Left lung (tissue), 10 donors: ENCODE data around the gene XPR1. TPM values are rescaled to one million over a fixed set of nuclear protein-coding genes. Genes with fewer than 3 reads are reported as not detected.

Experiments
- ATAC-seq: fragments of 200-7000 bp; cut with Tn5 transposase; one replicate; pipeline ENCODE4 v1.9.1; 2020; ENCODE audit warnings: moderate library complexity
- DNase-seq, 4 donors: peaks; one replicate each; pipeline ENCODE4 v3.0.0-alpha.2; 2013 to 2020
- H3K27ac ChIP-seq, 2 donors: fragments of 200-600 bp; sonication (generic) in 1 of 2; one replicate each; pipeline versions ENCODE4 v1.5.0 to v1.8.0; 2020 to 2021
- H3K27me3 ChIP-seq, 2 donors: fragments of 200-600 bp; sonication (generic) in 1 of 2; one replicate each; pipeline versions ENCODE4 v1.5.0 to v1.8.0; 2020 to 2021
- H3K36me3 ChIP-seq, 2 donors: fragments of 200-600 bp; sonication (generic) in 1 of 2; one replicate each; pipeline versions ENCODE4 v1.5.0 to v1.8.0; 2020 to 2021
- H3K4me1 ChIP-seq, 2 donors: fragments of 200-600 bp; one replicate each; pipeline ENCODE4 v1.8.0; 2021
- H3K4me3 ChIP-seq, 2 donors: fragments of 200-600 bp; sonication (generic) in 1 of 2; one replicate each; pipeline versions ENCODE4 v1.5.0 to v1.8.0; 2020 to 2021; ENCODE audit warnings: mild to moderate bottlenecking in 1 of 2
- H3K9me3 ChIP-seq, 2 donors: fragments of 200-600 bp; sonication (generic) in 1 of 2; one replicate each; pipeline versions ENCODE4 v1.5.0 to v1.8.0; 2020 to 2021
- intact Hi-C, 2 donors: fragments of 100-400 bp; cut with DNase I; formaldehyde crosslinking; loops; one replicate each; pipeline versions ENCODE4 v1.11.2 to v1.14.2; 2022
- polyA plus RNA-seq, 6 donors: library from polyadenylated mRNA; unstranded; fragments of 120-200 nt; gene quantifications; one replicate each; pipeline ENCODE4 v1.2.1, GENCODE V29; 2013; ENCODE audit not compliant: insufficient read length in 6 of 6
- total RNA-seq, 2 donors: library from RNA; stranded (reverse); fragmentation: NEBNext Ultra II Directional; extraction: Animal tissue kit (Norgen Biotek cat#: 25700); gene quantifications; one replicate each; pipeline ENCODE4 v1.2.1, GENCODE V29; 2021
- TF ChIP-seq, protein P1 (sequence below), 2 donors: fragments of 200-600 bp; sonication (generic) in 1 of 2; IDR thresholded peaks; one replicate each; pipeline versions ENCODE4 v1.5.0 to v1.8.0; 2021; ENCODE audit warnings: antibody characterized with exemption in 2 of 2
- donor health status: DM: no; HTN: yes; CAD: no.
- donor health status: DM: no; HTN: no; CAD: no.

XPR1 gene
- total and polyA plus RNA-seq, 8 donors, result 24.6 to 34.2 (median 27.8) TPM

DNA sequence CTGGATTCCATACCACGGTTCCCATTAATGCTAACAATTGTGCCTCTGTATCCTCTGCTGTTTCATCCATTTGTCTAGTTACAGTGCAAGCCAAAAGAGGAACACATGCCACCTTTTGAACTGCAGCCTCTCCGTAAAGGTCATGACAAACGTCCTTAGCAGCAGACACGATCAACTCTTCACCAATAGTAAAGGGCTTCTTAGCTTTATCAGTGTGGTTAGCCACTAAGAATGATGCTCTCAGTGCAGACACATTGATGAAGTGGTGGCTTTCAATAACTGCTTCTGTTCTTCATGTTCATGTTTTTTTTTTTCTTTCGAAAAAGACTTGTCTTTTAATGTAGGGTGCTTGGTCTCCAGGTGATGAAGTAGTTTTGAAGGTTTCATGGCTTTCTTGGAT is 14.3 kb downstream of the XPR1 start:
- Histone ChIP-seq H3K36me3 (no peaks in the 10 kb centered on the region), H3K4me1 (no peaks in the 10 kb centered on the region), H3K27ac (no peak overlapping the region), H3K9me3 (no peaks in the 10 kb centered on the region), H3K27me3 (no peaks in the 10 kb centered on the region), H3K4me3 (no peak overlapping the region)
- TF ChIP-seq, protein P1, sequence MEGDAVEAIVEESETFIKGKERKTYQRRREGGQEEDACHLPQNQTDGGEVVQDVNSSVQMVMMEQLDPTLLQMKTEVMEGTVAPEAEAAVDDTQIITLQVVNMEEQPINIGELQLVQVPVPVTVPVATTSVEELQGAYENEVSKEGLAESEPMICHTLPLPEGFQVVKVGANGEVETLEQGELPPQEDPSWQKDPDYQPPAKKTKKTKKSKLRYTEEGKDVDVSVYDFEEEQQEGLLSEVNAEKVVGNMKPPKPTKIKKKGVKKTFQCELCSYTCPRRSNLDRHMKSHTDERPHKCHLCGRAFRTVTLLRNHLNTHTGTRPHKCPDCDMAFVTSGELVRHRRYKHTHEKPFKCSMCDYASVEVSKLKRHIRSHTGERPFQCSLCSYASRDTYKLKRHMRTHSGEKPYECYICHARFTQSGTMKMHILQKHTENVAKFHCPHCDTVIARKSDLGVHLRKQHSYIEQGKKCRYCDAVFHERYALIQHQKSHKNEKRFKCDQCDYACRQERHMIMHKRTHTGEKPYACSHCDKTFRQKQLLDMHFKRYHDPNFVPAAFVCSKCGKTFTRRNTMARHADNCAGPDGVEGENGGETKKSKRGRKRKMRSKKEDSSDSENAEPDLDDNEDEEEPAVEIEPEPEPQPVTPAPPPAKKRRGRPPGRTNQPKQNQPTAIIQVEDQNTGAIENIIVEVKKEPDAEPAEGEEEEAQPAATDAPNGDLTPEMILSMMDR (IDR thresholded peaks at IDR 0.05), result no peak
- intact Hi-C loops, result no loop called here
- DNase-seq (no peak), ATAC-seq (no peak)

DNA sequence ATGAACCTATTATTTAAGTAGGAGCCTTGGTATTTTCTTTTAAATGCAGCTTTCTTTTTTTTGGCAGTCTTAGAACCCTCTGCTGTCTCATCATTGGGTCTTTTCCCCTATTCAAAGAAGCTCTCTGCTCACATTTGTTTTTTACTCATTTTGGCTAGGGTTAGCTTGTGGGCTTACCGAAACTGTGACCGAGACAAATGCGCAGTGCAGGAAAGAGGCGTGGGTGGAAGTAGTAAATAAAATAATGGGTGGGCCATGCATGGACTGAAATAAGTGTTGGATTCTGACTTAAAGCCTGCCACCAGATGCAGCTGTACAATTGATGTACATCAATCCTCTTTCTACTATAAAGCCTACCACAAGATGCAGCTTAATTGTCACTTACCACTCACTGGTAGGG is 14.7 kb downstream of the XPR1 start:
- Histone ChIP-seq H3K4me3 (no peak overlapping the region), H3K27ac (no peak overlapping the region), H3K9me3 (no peaks in the 10 kb centered on the region), H3K36me3 (no peaks in the 10 kb centered on the region), H3K4me1 (no peaks in the 10 kb centered on the region), H3K27me3 (no peaks in the 10 kb centered on the region)
- no peak for DNase-seq
- ATAC-seq, result no peak
- TF ChIP-seq, protein P1 (IDR thresholded peaks at IDR 0.05), result no peak
- intact Hi-C loops, result no loop called here

DNA sequence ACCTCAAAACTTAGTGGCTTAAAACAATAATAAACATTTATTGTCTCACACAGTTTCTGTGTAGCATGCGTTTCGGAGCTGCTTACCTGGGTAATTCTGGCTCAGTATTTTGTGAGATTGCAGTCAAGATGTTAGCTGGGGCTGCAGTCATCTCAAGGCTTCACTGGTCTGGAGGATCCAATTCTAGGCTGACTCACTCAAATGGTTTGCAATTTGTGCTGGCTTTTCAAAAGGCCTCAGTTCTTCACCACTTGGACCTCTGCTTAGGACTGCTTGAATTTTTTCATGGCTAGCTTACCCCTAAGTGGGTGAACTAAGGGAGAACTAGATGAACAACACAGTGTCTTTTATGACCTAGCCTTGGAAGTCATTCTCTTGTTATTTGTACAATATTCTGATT is 21.0 kb downstream of the XPR1 start:
- ATAC-seq (no peak), DNase-seq (no peak)
- intact Hi-C loops, result no loop called here
- H3K27me3 ChIP-seq, result no peaks in the 10 kb centered on the region
- no peak overlapping the region for H3K4me3 ChIP-seq
- H3K36me3 ChIP-seq, result no peaks in the 10 kb centered on the region
- TF ChIP-seq, protein P1 (IDR thresholded peaks at IDR 0.05), result no peak
- H3K4me1 ChIP-seq, result no peaks in the 10 kb centered on the region
- no peak overlapping the region for H3K27ac ChIP-seq
- peaks cover 0 to 12% of the 10 kb centered on the region in 2 donors for H3K9me3 ChIP-seq

DNA sequence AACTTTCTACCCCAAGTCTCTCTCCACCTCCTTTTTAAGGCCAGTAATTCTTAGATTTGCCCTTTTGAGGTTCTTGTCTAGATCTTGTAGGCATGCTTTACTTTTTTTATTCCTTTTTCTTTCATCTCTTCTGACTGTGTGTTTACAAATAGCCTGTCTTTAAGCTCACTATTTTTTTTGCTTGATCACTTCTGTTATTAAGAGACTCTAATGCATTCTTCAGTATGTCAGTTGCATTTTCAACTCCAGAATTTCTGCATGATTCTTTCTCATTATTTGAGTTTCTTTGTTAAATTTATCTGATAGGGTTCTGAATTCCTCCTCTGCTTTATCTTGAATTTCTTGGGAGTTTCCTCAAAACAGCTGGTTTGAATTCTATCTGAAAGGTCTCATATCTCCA is 30.9 kb downstream of the XPR1 start:
- TF ChIP-seq, protein P1 (IDR thresholded peaks at IDR 0.05), result no peak
- no peak for DNase-seq
- Histone ChIP-seq H3K36me3 (peaks cover 0 to 8% of the 10 kb centered on the region in 2 donors), H3K27ac (no peak overlapping the region), H3K27me3 (no peaks in the 10 kb centered on the region), H3K9me3 (peaks cover 0 to 46% of the 10 kb centered on the region in 2 donors), H3K4me1 (no peaks in the 10 kb centered on the region), H3K4me3 (no peak overlapping the region)
- no peak for ATAC-seq
- intact Hi-C loops, result no loop called here

DNA sequence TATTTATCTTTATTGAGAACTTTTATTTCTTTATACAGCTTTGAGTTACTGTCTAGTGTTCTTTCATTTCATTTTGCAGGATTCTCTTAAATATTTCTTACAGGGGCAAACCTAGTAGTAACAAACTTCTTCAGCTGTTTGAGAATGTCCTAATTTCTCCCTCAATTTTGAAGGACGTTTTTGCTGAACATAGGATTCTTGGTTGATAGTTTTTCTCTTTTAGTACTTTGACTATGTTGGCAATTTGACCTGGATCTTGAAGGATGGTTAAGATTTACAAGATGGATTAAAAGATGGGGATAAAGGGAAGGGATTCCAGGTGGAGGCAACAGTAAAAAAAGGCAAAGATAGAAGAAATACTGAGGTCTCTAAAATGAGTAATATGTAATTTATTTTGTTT is 38.9 kb downstream of the XPR1 start:
- TF ChIP-seq, protein P1 (IDR thresholded peaks at IDR 0.05), result no peak
- no peaks in the 10 kb centered on the region for H3K36me3 ChIP-seq
- no peaks in the 10 kb centered on the region for H3K27me3 ChIP-seq
- ATAC-seq (no peak), DNase-seq (no peak)
- H3K4me1 ChIP-seq, result no peaks in the 10 kb centered on the region
- no peak overlapping the region for H3K4me3 ChIP-seq
- H3K9me3 ChIP-seq, result peaks cover 0 to 27% of the 10 kb centered on the region in 2 donors
- intact Hi-C loops, result no loop called here
- H3K27ac ChIP-seq, result no peak overlapping the region
